OCI-LY1 (cell line): Measurements from ENCODE around the gene AGMO.

ENCODE experiments used
- H2AFZ ChIP-seq: fragments of 200-600 bp; sonication (generic), shearing (Covaris generic); 2 replicates; pipeline ENCODE4 v1.6.0; 2014; ENCODE audit warnings: antibody characterized with exemption, mild to moderate bottlenecking, low read length
- H3F3A ChIP-seq: fragments of 200-600 bp; sonication (generic), shearing (Covaris generic); 2 replicates; pipeline ENCODE4 v1.6.0; 2014; ENCODE audit warnings: mild to moderate bottlenecking, antibody characterized with exemption, low read length, moderate library complexity; ENCODE audit not compliant: insufficient read depth
- H3K27ac ChIP-seq: fragments of 200-600 bp; sonication (generic); 2 replicates; pipeline ENCODE4 v1.5.1; 2014; ENCODE audit warnings: low read length, mixed run types, mild to moderate bottlenecking, low read depth; ENCODE audit not compliant: poor library complexity, severe bottlenecking
- H3K27me3 ChIP-seq: fragments of 200-600 bp; sonication (generic); 2 replicates; pipeline ENCODE4 v1.6.0; 2014; ENCODE audit warnings: antibody characterized with exemption, mild to moderate bottlenecking, low read length, moderate library complexity; ENCODE audit not compliant: insufficient read depth
- H3K36me3 ChIP-seq: fragments of 200-600 bp; sonication (generic); 2 replicates; pipeline ENCODE4 v1.6.1; 2014; ENCODE audit warnings: mild to moderate bottlenecking, antibody characterized with exemption, low read length, moderate library complexity, mixed read lengths; ENCODE audit not compliant: insufficient read depth
- H3K4me1 ChIP-seq: fragments of 200-600 bp; sonication (generic); 2 replicates; pipeline ENCODE4 v1.5.1; 2014; ENCODE audit warnings: mild to moderate bottlenecking, low read length, moderate library complexity; ENCODE audit not compliant: insufficient read depth, severe bottlenecking
- H3K4me2 ChIP-seq: fragments of 200-600 bp; sonication (generic), shearing (Covaris generic); 2 replicates; pipeline ENCODE4 v1.6.1; 2014; ENCODE audit warnings: low read length
- H3K4me3 ChIP-seq: fragments of 200-600 bp; sonication (generic); 2 replicates; pipeline ENCODE4 v1.5.1; 2014; ENCODE audit warnings: low read length, low read depth, mild to moderate bottlenecking, mixed read lengths; ENCODE audit not compliant: poor library complexity, severe bottlenecking
- H3K79me2 ChIP-seq: fragments of 200-600 bp; shearing (Covaris generic); 2 replicates; pipeline ENCODE4 v1.6.1; 2016; ENCODE audit warnings: mixed run types, low read length, mixed read lengths; ENCODE audit not compliant: insufficient read depth
- H3K9ac ChIP-seq: fragments of 200-600 bp; sonication (generic), shearing (Covaris generic); 2 replicates; pipeline ENCODE4 v1.6.1; 2014; ENCODE audit warnings: mild to moderate bottlenecking, low read length, mixed read lengths
- H3K9me2 ChIP-seq: fragments of 200-600 bp; sonication (generic), shearing (Covaris generic); 2 replicates; pipeline ENCODE4 v1.6.1; 2014; ENCODE audit warnings: low read depth, mild to moderate bottlenecking, low read length, mixed read lengths
- H3K9me3 ChIP-seq: fragments of 200-600 bp; shearing (Covaris generic); 2 replicates; pipeline ENCODE4 v1.6.1; 2014; ENCODE audit warnings: low read length, mixed read lengths
- H4K20me1 ChIP-seq: fragments of 200-600 bp; sonication (generic), shearing (Covaris generic); 2 replicates; pipeline ENCODE4 v1.6.0; 2016; ENCODE audit warnings: mild to moderate bottlenecking, low read length; ENCODE audit not compliant: insufficient read depth
- EZH2 ChIP-seq: fragments of 200-600 bp; sonication (generic), shearing (Covaris generic); IDR thresholded peaks from 2 replicates; pipeline ENCODE4 v1.8.0; 2017; ENCODE audit warnings: borderline replicate concordance, mixed run types, mild to moderate bottlenecking, antibody characterized with exemption, low read length, moderate library complexity, mixed read lengths
- TF ChIP-seq, protein P1 (sequence below): fragments of 200-600 bp; sonication (generic), shearing (Covaris generic); IDR thresholded peaks from 2 replicates; pipeline ENCODE4 v1.5.1; 2017; ENCODE audit warnings: mild to moderate bottlenecking, antibody characterized with exemption, low read length, moderate library complexity, mixed read lengths

Gene AGMO

DNA sequence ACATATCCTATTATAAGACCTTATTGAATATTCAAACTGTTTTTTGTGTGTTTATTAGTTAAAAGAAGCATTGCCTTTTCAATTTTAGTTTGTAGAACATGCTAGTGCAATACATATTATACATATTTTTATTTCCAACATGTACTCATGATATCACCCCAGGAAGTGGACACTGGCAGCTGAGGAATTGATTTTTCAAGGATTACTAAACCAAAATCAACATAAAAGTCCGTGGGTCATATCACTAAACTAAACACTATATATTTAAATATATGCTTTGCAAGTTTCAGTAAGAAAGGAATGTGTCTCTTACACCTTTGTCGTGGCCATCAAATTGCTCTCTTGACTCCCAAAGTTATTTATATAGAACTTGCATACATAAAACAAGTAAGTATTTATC is 185.2 kb downstream of the AGMO start:
- H3K9me3 ChIP-seq: no peaks in the 10 kb centered on the region
- H3F3A ChIP-seq: no peaks in the 10 kb centered on the region
- H3K4me1 ChIP-seq: no peaks in the 10 kb centered on the region
- H2AFZ ChIP-seq: no peak overlapping the region
- no peaks in the 10 kb centered on the region for H3K27me3 ChIP-seq
- no peak overlapping the region for H3K27ac ChIP-seq
- H3K79me2 ChIP-seq: no peaks in the 10 kb centered on the region
- H4K20me1 ChIP-seq: no peaks in the 10 kb centered on the region
- H3K9me2 ChIP-seq: no peaks in the 10 kb centered on the region
- H3K4me2 ChIP-seq: no peak overlapping the region
- H3K9ac ChIP-seq: no peak overlapping the region
- H3K36me3 ChIP-seq: no peaks in the 10 kb centered on the region
- H3K4me3 ChIP-seq: no peak overlapping the region
- TF ChIP-seq, protein P1, sequence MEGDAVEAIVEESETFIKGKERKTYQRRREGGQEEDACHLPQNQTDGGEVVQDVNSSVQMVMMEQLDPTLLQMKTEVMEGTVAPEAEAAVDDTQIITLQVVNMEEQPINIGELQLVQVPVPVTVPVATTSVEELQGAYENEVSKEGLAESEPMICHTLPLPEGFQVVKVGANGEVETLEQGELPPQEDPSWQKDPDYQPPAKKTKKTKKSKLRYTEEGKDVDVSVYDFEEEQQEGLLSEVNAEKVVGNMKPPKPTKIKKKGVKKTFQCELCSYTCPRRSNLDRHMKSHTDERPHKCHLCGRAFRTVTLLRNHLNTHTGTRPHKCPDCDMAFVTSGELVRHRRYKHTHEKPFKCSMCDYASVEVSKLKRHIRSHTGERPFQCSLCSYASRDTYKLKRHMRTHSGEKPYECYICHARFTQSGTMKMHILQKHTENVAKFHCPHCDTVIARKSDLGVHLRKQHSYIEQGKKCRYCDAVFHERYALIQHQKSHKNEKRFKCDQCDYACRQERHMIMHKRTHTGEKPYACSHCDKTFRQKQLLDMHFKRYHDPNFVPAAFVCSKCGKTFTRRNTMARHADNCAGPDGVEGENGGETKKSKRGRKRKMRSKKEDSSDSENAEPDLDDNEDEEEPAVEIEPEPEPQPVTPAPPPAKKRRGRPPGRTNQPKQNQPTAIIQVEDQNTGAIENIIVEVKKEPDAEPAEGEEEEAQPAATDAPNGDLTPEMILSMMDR: no peak
- TF ChIP-seq EZH2: no peak

DNA sequence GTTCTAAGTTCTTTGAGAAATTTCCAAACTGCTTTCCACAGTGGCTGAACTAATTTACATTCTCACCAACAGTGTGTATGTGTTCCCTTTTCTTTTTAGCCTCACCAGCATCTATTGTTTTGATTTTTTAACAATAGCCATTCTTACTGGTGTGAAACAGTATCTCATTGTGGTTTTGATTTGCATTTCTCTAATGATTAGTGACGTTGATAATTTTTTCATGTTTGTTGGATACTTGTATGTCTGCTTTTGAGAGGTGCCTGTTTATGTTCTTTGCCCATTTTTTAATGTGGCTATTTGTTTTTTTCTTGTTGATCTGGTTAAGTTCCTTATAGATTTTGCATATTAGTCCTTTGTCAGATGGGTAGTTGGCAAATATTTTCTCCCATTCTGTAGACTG is 191.4 kb downstream of the AGMO start:
- no peaks in the 10 kb centered on the region for H3F3A ChIP-seq
- no peak overlapping the region for H3K9ac ChIP-seq
- H2AFZ ChIP-seq: no peak overlapping the region
- no peaks in the 10 kb centered on the region for H3K9me3 ChIP-seq
- H3K9me2 ChIP-seq: no peaks in the 10 kb centered on the region
- TF ChIP-seq EZH2: no peak
- TF ChIP-seq, protein P1: no peak
- no peaks in the 10 kb centered on the region for H3K36me3 ChIP-seq
- no peak overlapping the region for H3K4me3 ChIP-seq
- no peaks in the 10 kb centered on the region for H3K79me2 ChIP-seq
- no peak overlapping the region for H3K27ac ChIP-seq
- no peaks in the 10 kb centered on the region for H4K20me1 ChIP-seq
- H3K4me1 ChIP-seq: no peaks in the 10 kb centered on the region
- H3K27me3 ChIP-seq: no peaks in the 10 kb centered on the region
- no peak overlapping the region for H3K4me2 ChIP-seq

DNA sequence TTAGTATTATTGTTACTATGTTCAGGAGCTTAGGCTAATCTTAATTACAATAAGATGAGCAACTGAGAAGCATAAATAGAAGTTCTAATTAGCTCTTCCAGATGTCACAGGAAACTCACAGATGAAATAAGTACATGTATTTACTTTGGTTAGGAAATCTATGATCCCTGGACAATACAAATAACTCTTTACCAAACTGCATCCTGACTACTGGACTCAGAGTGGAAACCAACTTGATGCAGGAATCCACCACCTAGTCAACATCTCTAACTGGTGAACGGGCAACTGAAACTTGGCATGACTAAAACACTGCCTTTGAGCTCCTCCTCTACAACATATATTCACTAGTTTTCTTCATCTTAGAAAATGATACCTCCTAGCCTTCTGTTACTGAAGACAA is 193.2 kb downstream of the AGMO start:
- Histone ChIP-seq H3K9me2 (no peaks in the 10 kb centered on the region), H3K9me3 (no peaks in the 10 kb centered on the region), H3K36me3 (no peaks in the 10 kb centered on the region), H3F3A (no peaks in the 10 kb centered on the region), H3K79me2 (no peaks in the 10 kb centered on the region), H3K27ac (no peak overlapping the region), H4K20me1 (no peaks in the 10 kb centered on the region), H3K27me3 (no peaks in the 10 kb centered on the region), H3K4me3 (no peak overlapping the region), H3K4me2 (no peak overlapping the region), H3K4me1 (no peaks in the 10 kb centered on the region), H2AFZ (no peak overlapping the region), H3K9ac (no peak overlapping the region)
- TF ChIP-seq EZH2: no peak
- TF ChIP-seq, protein P1: no peak
